Mucosa of descending colon (tissue), 3 donors: ENCODE measurements around the gene MSL2. TPM values are rescaled to one million over a fixed set of nuclear protein-coding genes. Genes with fewer than 3 reads are reported as not detected.

Experiments
- ATAC-seq: fragments of 200-7000 bp; cut with Tn5 transposase; one replicate; pipeline ENCODE4 v1.9.1; 2020; ENCODE audit warnings: mild to moderate bottlenecking, moderate library complexity
- DNase-seq, 3 donors: peaks; one replicate each; pipeline ENCODE4 v3.0.0-alpha.2; 2020
- H3K36me3 ChIP-seq: fragments of 200-600 bp; one replicate; pipeline ENCODE4 v1.8.0; 2021; ENCODE audit warnings: low read depth, mild to moderate bottlenecking
- H3K4me1 ChIP-seq: fragments of 200-600 bp; one replicate; pipeline ENCODE4 v1.8.0; 2021; ENCODE audit warnings: low read depth, mild to moderate bottlenecking
- H3K4me3 ChIP-seq: fragments of 200-600 bp; one replicate; pipeline ENCODE4 v1.8.0; 2021; ENCODE audit warnings: mild to moderate bottlenecking
- H3K9me3 ChIP-seq: fragments of 200-600 bp; one replicate; pipeline ENCODE4 v1.8.0; 2021; ENCODE audit warnings: mild to moderate bottlenecking
- CTCF ChIP-seq: fragments of 200-600 bp; IDR thresholded peaks from one replicate; pipeline ENCODE4 v1.8.0; 2022; ENCODE audit warnings: antibody characterized with exemption, mild to moderate bottlenecking
- intact Hi-C, 2 donors: fragments of 100-400 bp; cut with DNase I in 1 of 2; cut with micrococcal nuclease in 1 of 2; formaldehyde crosslinking; loops; one replicate each; pipeline versions ENCODE4 v1.11.0 to v1.11.1; 2022; cut with DNase I, micrococcal nuclease
- total RNA-seq, 3 donors: library from RNA; stranded (reverse); fragmentation: NEBNext Ultra II Directional in 2 of 3; extraction: Animal tissue kit (Norgen Biotek cat#: 25700) in 2 of 3; gene quantifications; one replicate each; pipeline versions ENCODE4 v1.2.1 to v1.2.4, GENCODE V29; 2021 to 2023
- donor health status: DM: no; HTN: no; CAD: no; lungs with moderate emphysema.
- donor health status: DM: no; HTN: no; CAD: no.
- donor health status: DM: no; HTN: yes; CAD: no.

Gene MSL2
- total RNA-seq, 3 donors from 2014 or later = 22.6 to 37.0 (median 28.9) TPM

- Histone ChIP-seq H3K4me3 (no peak overlapping the region), H3K36me3 (no peaks in the 10 kb centered on the region), H3K9me3 (no peaks in the 10 kb centered on the region), H3K4me1 (peaks cover 49% of the 10 kb centered on the region)
- intact Hi-C loops = no loop called here
- TF ChIP-seq CTCF = no peak
- DNase-seq = no peak
- no peak for ATAC-seq
Measured at GRCh38 chr3:136189043-136189442, 7.1 kb downstream of the MSL2 start.

GRCh38 chr3:136187868-136188267, 8.3 kb downstream of the MSL2 start:
- intact Hi-C loops = no loop called here
- DNase-seq (no peak), ATAC-seq (no peak)
- Histone ChIP-seq H3K4me1 (peaks cover 49% of the 10 kb centered on the region), H3K9me3 (no peaks in the 10 kb centered on the region), H3K4me3 (no peak overlapping the region), H3K36me3 (no peaks in the 10 kb centered on the region)
- no peak for TF ChIP-seq CTCF

GRCh38 chr3:136186846-136187245, 9.3 kb downstream of the MSL2 start:
- no peak for ATAC-seq
- no peak for TF ChIP-seq CTCF
- no peak overlapping the region for H3K4me3 ChIP-seq
- no peak for DNase-seq
- peaks cover 48% of the 10 kb centered on the region for H3K4me1 ChIP-seq
- H3K9me3 ChIP-seq = no peaks in the 10 kb centered on the region
- no peaks in the 10 kb centered on the region for H3K36me3 ChIP-seq
- intact Hi-C loops = no loop called here

GRCh38 chr3:136186344-136186743, 9.8 kb downstream of the MSL2 start:
- TF ChIP-seq CTCF = no peak
- ATAC-seq (peak; percentile 94), DNase-seq (peak in 2 of 3 donors; percentile 55 to 61)
- no peaks in the 10 kb centered on the region for H3K9me3 ChIP-seq
- H3K4me3 ChIP-seq = no peak overlapping the region
- H3K4me1 ChIP-seq = peaks cover 47% of the 10 kb centered on the region
- intact Hi-C loops = no loop called here
- no peaks in the 10 kb centered on the region for H3K36me3 ChIP-seq

- ATAC-seq = no peak
- intact Hi-C loops = no loop called here
- Histone ChIP-seq H3K4me3 (no peak overlapping the region), H3K36me3 (no peaks in the 10 kb centered on the region), H3K4me1 (peaks cover 53% of the 10 kb centered on the region), H3K9me3 (no peaks in the 10 kb centered on the region)
- TF ChIP-seq CTCF = no peak
- no peak for DNase-seq
Measured at GRCh38 chr3:136184703-136185102, 11.4 kb downstream of the MSL2 start.

GRCh38 chr3:136181741-136182140, 14.4 kb downstream of the MSL2 start:
- intact Hi-C loops = no loop called here

More at GRCh38 chr3:136181741-136182140, 14.4 kb downstream of the MSL2 start:
- H3K9me3 ChIP-seq = no peaks in the 10 kb centered on the region
- no peak overlapping the region for H3K4me3 ChIP-seq
- H3K36me3 ChIP-seq = no peaks in the 10 kb centered on the region
- DNase-seq (no peak), ATAC-seq (no peak)
- TF ChIP-seq CTCF = no peak
- peaks cover 59% of the 10 kb centered on the region for H3K4me1 ChIP-seq
